Measurements from ENCODE around the gene IL1RAPL1.

DNA sequence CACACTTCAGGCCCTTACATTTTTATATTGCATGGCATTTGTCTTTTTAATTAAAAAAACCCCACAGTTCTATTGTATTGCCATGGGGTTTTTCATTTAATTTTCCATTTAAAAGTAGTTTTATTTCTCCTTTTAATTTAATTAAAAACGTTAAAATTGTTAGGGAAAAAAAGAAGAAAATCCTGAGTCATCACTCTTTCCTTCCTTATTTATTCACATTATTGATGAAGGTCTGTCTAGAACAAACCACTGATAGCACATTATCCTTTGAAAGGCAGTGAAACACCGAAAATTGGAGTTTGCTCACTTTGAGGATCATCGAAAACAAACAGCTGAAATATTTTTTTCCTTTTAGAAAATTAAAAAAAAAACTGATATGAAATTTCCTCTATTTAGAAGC, 868.5 kb downstream of the IL1RAPL1 start:
- TF ChIP-seq GATA2 (IDR thresholded peaks at IDR 0.05; ENCODE audit: low read depth, low read length) (no peak), GATA3 (IDR thresholded peaks at IDR 0.05; ENCODE audit: low read depth, low read length) (no peak)
